Subcutaneous preadipocyte (primary cell): ENCODE data around the gene MRPL2. TPM values are rescaled to one million over a fixed set of nuclear protein-coding genes. Genes with fewer than 3 reads are reported as not detected.

Experiments used
- total RNA-seq: library from RNA; depleted of rRNA; stranded (reverse); fragments of >200 nt; gene quantifications from 2 replicates; pipeline ENCODE4 v1.2.3, GENCODE V29; 2012

Gene MRPL2
- 26.6 and 30.9 TPM in 2 replicates for total RNA-seq

GRCh38 chr6:43059168-43060033 is at the start of gene MRPL2, which contains the start of gene KLC4:
Gene MRPL2 (minus strand): TSS chr6:43059434. CDS start chr6:43059381, 53 bp downstream.
Gene KLC4 (plus strand): TSS chr6:43059631. CDS start chr6:43061336, 1,705 bp downstream.

GRCh38 chr6:43075670-43076463 is 16.6 kb upstream of the MRPL2 start, which contains the start of gene PTK7:
Gene PTK7 (plus strand): TSS chr6:43076314. CDS start chr6:43076489, 175 bp downstream.

DNA sequence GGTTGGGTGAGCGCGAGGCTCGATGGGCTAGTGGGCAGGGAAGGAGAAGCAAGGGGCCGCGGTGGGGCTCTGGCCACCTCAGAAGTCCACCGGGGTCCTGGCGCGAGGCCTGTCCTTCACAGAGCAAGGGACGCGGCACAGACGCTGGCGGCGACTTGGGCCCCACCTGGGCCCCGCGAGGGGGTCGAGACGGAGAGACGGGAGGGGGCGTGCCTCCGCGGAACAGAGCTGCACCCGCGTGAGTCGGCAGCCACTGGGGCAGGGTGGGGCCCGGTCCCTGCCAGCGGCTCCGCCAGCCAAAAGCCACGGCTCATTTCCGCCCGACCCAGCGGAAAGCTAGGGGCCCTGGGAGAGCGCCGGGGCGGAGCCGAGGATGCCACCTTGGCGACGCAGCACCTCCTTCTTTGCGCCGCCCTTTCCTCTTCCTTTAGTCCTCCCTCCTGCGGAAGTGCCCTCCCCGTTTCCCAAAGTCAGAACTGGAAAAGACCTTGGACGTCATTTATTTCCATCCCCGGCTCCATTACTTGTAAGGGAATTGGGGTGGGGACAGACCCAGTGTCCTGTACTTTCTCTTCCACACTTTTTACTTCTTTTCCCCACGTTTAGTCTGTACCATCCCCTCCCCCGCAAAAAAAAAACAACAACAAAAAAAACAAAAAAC is 5.6 kb downstream of the MRPL2 start, which contains the start of gene CUL7:
Gene CUL7, minus strand, starts transcription at position 307 of the 661 bp plus-strand sequence. CDS start 1,063 bp downstream, outside the sequence.

GRCh38 chr6:43021270-43022047 is 37.8 kb downstream of the MRPL2 start, which contains the start of gene RRP36:
Gene RRP36 (plus strand): TSS chr6:43021623. CDS start chr6:43021655, 32 bp downstream.

DNA sequence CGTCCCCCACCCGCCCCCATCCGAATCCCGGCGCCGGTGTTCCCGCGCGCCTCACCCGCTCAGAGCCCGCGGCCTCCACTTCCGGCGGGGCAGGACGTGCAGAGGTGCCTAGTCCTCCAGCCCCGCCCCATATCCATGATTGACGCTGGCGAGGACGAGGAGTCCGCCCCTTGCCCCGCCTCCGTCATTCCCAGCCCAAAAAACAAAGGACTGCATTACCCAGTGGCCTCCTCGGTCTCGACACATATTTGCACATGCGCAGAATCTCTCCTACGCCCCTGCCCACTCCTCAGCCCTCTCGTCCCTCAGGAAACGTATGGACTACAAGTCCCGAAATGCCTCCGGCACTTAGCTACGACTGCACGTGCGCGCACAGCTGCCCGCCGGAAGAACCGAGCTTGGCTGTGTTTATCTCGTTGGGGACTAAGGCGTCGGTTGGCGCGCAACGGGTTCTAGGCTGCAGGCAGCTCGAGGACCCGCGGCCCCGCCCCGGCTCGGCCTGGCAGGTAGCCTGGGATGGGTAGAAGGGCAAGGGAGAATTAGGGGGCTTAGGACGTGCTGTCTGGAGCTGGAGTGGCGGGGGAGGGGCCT is 45.3 kb downstream of the MRPL2 start, which contains the start of the genes KLHDC3 and MEA1:
Gene KLHDC3, plus strand, starts transcription at position 407 of the 591 bp plus-strand sequence. CDS start 2,944 bp downstream, outside the sequence.
Gene MEA1, minus strand, starts transcription at position 104 of the 591 bp plus-strand sequence. CDS start 133 bp downstream, outside the sequence.

Other genes with a start within 250 kb of the MRPL2 start
- gene RPL7L1, start 179.8 kb downstream of the MRPL2 start, total RNA-seq = 126 and 158 TPM in 2 replicates
- not detected in 2 replicates for gene PTCRA, start 143.4 kb downstream of the MRPL2 start, total RNA-seq
- gene CNPY3, start 130.0 kb downstream of the MRPL2 start, total RNA-seq = 18.4 and 19.7 TPM in 2 replicates
- not detected in 2 replicates for gene GNMT, start 98.7 kb downstream of the MRPL2 start, total RNA-seq
- gene PEX6, start 80.3 kb downstream of the MRPL2 start, total RNA-seq = 10.0 and 24.3 TPM in 2 replicates
- 55.7 and 56.6 TPM in 2 replicates for gene PPP2R5D, start 74.9 kb downstream of the MRPL2 start, total RNA-seq
- gene MEA1, start 45.5 kb downstream of the MRPL2 start, total RNA-seq = 41.2 and 45.6 TPM in 2 replicates
- 69.8 and 75.9 TPM in 2 replicates for gene KLHDC3, start 45.2 kb downstream of the MRPL2 start, total RNA-seq
- gene RRP36, start 37.8 kb downstream of the MRPL2 start, total RNA-seq = 84.9 and 108 TPM in 2 replicates
- gene CUL7, start 5.6 kb downstream of the MRPL2 start, total RNA-seq = 34.2 and 38.9 TPM in 2 replicates
- 8.2 and 8.8 TPM in 2 replicates for gene KLC4, start 197 bp upstream of the MRPL2 start, total RNA-seq
- 30.3 and 33.8 TPM in 2 replicates for gene PTK7, start 16.9 kb upstream of the MRPL2 start, total RNA-seq
- gene SRF, start 111.8 kb upstream of the MRPL2 start, total RNA-seq = 13.6 and 27.0 TPM in 2 replicates
- gene CUL9, start 122.8 kb upstream of the MRPL2 start, total RNA-seq = 20.2 and 25.6 TPM in 2 replicates
- 43.6 and 65.4 TPM in 2 replicates for gene DNPH1, start 170.0 kb upstream of the MRPL2 start, total RNA-seq
- gene TTBK1, start 184.0 kb upstream of the MRPL2 start, total RNA-seq = under 0.01 TPM in 1 of 2 replicates, not detected in the other
- not detected in 2 replicates for gene SLC22A7, start 238.8 kb upstream of the MRPL2 start, total RNA-seq
- 0.39 TPM in 1 of 2 replicates, not detected in the other for gene CRIP3, start 249.4 kb upstream of the MRPL2 start, total RNA-seq